Panc1 (cell line): ENCODE measurements around the gene ABHD8. TPM values are rescaled to one million over a fixed set of nuclear protein-coding genes. Genes with fewer than 3 reads are reported as not detected.

ENCODE experiments used
- ATAC-seq: fragments of 200-7000 bp; cut with Tn5 transposase; 2 replicates; pipeline ENCODE4 v1.9.1; 2020; ENCODE audit warnings: mild to moderate bottlenecking, moderate library complexity
- BruUV-seq: library from RNA; stranded (reverse); fragments of 400-500 nt; replicated peaks from 2 replicates; lab custom pipeline; 2021; lab: Mats Ljungman, UMichigan
- CTCF ChIA-PET: fragments of 300-600 bp; sonication (Branson Sonifier 250); formaldehyde crosslinking; loops from one replicate; lab custom pipeline; 2022; ENCODE audit warnings: antibody characterized with exemption; lab: Charles Lee
- POLR2A ChIA-PET: fragments of 300-600 bp; sonication (Branson Sonifier 250); formaldehyde crosslinking; loops from one replicate; lab custom pipeline; 2022; ENCODE audit warnings: antibody characterized with exemption; lab: Charles Lee
- DNase-seq: peaks from one replicate; pipeline ENCODE4 v3.0.0-alpha.2; 2010; ENCODE audit warnings: low read depth, low spot score
- H3K27ac ChIP-seq: 2 replicates; pipeline ENCODE4 v1.5.1; 2011; ENCODE audit warnings: mild to moderate bottlenecking, low read length, inconsistent platforms
- H3K27me3 ChIP-seq: fragments of 200-500 bp; sonication (Bioruptor generic); 2 replicates; pipeline ENCODE4 v1.6.0; 2014; ENCODE audit warnings: low read length, inconsistent platforms; ENCODE audit not compliant: control insufficient read depth, insufficient read depth
- H3K36me3 ChIP-seq: fragments of 200-500 bp; sonication (Bioruptor generic); 2 replicates; pipeline ENCODE4 v1.5.1; 2014; ENCODE audit warnings: inconsistent platforms, mild to moderate bottlenecking, low read length, moderate library complexity; ENCODE audit not compliant: control insufficient read depth, insufficient read depth
- H3K4me1 ChIP-seq: 2 replicates; pipeline ENCODE4 v1.5.1; 2011; ENCODE audit warnings: inconsistent platforms, mild to moderate bottlenecking, low read length, moderate library complexity; ENCODE audit not compliant: control insufficient read depth, insufficient read depth
- H3K4me3 ChIP-seq, 2 experiments: 2 replicates each; pipeline ENCODE4 v1.5.1; 2011 to 2012; ENCODE audit warnings: low read depth in 2 of 2, low read length in 2 of 2, mild to moderate bottlenecking in 2 of 2, inconsistent platforms in 1 of 2, moderate library complexity in 1 of 2
- H3K9me3 ChIP-seq: fragments of 200-500 bp; sonication (Bioruptor generic); 2 replicates; pipeline ENCODE4 v1.5.1; 2014; ENCODE audit warnings: low read depth, mild to moderate bottlenecking, inconsistent platforms, low read length, moderate library complexity; ENCODE audit not compliant: control insufficient read depth, insufficient read depth
- CTCF ChIP-seq: fragments of 450-650 bp; IDR thresholded peaks from 2 replicates; pipeline ENCODE4 v1.5.1; 2017; ENCODE audit warnings: mild to moderate bottlenecking
- POLR2AphosphoS5 ChIP-seq: IDR thresholded peaks from 2 replicates; pipeline ENCODE4 v1.6.1; 2012; ENCODE audit warnings: mild to moderate bottlenecking, low read depth, low read length, moderate library complexity
- SIN3A ChIP-seq: IDR thresholded peaks from 2 replicates; pipeline ENCODE4 v1.6.1; 2012; ENCODE audit warnings: low read depth, mild to moderate bottlenecking, low read length, moderate library complexity, borderline replicate concordance; ENCODE audit not compliant: insufficient read depth
- TCF7L2 ChIP-seq: IDR thresholded peaks from 2 replicates; pipeline ENCODE4 v1.6.1; 2011; ENCODE audit warnings: mild to moderate bottlenecking, low read depth, low read length, inconsistent platforms
- in situ Hi-C: cut with HindIII; loops from 2 replicates; pipeline ENCODE4 v1.10.0; 2016; ENCODE audit warnings: low sequenced_read_pairs, low pct_unique_long_range_greater_than_20kb
- intact Hi-C: fragments of 100-400 bp; cut with micrococcal nuclease; formaldehyde crosslinking; loops from one replicate; pipeline ENCODE4 v1.10.0; 2022; ENCODE audit not compliant: unreplicated experiment
- total RNA-seq: library from RNA; stranded (reverse); gene quantifications from one replicate; pipeline ENCODE4 v1.2.1, GENCODE V29; 2021; ENCODE audit not compliant: unreplicated experiment
- TF ChIP-seq, protein P1 (sequence below), 2 experiments: IDR thresholded peaks; 2 replicates each; pipeline ENCODE4 v1.6.1; 2011 to 2012; ENCODE audit warnings: low read depth in 2 of 2, control low read depth in 1 of 2, low read length in 1 of 2, mild to moderate bottlenecking in 1 of 2, moderate library complexity in 1 of 2; ENCODE audit not compliant: insufficient read depth in 1 of 2

ABHD8 gene
- total RNA-seq, 1 experiment from 2014 or later: 19.6 TPM

DNA sequence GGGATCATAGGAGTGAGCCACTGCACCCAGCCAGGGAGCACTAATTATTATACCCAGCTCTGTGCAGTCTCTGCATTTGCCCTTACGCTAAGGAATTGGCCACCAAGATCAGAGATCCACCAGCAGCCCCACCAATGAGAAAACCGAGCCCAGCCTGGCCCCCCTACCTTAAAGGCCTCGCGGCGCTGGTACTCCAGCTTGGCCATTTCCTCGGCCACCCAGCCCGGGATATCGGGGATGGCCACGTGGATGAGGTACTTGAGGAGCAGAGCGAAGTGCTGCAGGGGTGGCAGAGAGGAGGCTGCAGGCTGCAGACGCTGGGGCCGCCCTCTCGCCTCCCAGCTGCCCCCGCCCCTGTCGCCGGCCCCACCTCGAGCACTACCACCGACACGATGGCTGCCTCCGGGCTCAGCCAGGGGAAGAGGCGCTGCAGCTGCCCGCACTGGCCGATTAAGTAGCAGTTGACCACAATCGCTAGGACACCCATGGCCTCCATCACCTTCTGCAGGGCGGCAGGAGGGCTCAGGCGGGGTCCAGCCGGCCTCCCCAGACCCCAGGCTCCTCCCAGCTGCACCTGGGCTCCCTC, 23.9 kb upstream of the ABHD8 start:
- Histone ChIP-seq H3K4me3 (no peak overlapping the region), H3K27me3 (no peaks in the 10 kb centered on the region), H3K9me3 (no peaks in the 10 kb centered on the region), H3K27ac (no peak overlapping the region), H3K4me1 (no peaks in the 10 kb centered on the region), H3K36me3 (no peaks in the 10 kb centered on the region; the same call in 1 of the 2 replicates)
- in situ Hi-C loops (no loop called here), intact Hi-C loops (no loop called here)
- CTCF ChIA-PET: no interaction called here
- no TSS peak for BruUV-seq
- DNase-seq (no peak), ATAC-seq (no peak)
- TF ChIP-seq, protein P1, sequence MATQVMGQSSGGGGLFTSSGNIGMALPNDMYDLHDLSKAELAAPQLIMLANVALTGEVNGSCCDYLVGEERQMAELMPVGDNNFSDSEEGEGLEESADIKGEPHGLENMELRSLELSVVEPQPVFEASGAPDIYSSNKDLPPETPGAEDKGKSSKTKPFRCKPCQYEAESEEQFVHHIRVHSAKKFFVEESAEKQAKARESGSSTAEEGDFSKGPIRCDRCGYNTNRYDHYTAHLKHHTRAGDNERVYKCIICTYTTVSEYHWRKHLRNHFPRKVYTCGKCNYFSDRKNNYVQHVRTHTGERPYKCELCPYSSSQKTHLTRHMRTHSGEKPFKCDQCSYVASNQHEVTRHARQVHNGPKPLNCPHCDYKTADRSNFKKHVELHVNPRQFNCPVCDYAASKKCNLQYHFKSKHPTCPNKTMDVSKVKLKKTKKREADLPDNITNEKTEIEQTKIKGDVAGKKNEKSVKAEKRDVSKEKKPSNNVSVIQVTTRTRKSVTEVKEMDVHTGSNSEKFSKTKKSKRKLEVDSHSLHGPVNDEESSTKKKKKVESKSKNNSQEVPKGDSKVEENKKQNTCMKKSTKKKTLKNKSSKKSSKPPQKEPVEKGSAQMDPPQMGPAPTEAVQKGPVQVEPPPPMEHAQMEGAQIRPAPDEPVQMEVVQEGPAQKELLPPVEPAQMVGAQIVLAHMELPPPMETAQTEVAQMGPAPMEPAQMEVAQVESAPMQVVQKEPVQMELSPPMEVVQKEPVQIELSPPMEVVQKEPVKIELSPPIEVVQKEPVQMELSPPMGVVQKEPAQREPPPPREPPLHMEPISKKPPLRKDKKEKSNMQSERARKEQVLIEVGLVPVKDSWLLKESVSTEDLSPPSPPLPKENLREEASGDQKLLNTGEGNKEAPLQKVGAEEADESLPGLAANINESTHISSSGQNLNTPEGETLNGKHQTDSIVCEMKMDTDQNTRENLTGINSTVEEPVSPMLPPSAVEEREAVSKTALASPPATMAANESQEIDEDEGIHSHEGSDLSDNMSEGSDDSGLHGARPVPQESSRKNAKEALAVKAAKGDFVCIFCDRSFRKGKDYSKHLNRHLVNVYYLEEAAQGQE (IDR thresholded peaks at IDR 0.05; ENCODE audit: insufficient read depth in 1 of 2, low read depth in 2 of 2, low read length in 1 of 2): no peak
- TF ChIP-seq POLR2AphosphoS5 (no peak), CTCF (no peak), SIN3A (no peak), TCF7L2 (no peak)
- POLR2A ChIA-PET: no interaction called here

DNA sequence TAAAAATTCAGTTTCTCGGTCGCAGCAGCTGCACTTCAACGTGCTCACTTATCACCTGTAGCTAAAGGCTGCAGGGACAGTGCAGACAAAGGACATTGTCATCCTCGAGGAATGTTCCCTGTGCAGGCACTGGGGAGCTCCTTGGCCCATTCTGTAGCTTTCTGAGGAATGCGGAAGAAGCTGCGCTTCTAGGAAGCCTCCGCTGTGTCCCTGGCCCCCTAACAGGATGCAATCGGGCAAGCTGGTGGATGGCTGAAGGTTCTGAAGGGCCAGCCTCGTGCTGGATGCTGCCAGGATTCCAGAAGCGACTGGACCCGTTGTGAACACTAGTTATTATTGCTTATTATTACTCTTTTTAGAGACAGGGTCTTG, 23.4 kb upstream of the ABHD8 start:
- intact Hi-C loops (no loop called here), in situ Hi-C loops (no loop called here)
- no peak overlapping the region for H3K27ac ChIP-seq
- TF ChIP-seq SIN3A (no peak), TCF7L2 (no peak), CTCF (no peak), POLR2AphosphoS5 (no peak)
- TF ChIP-seq, protein P1 (IDR thresholded peaks at IDR 0.05; ENCODE audit: insufficient read depth in 1 of 2, low read depth in 2 of 2, low read length in 1 of 2): no peak
- ChIA-PET CTCF (interaction anchor here (0.6 kb wide), 1 partner anchor 16 kb away, joined by 4 read pairs; no protein-coding TSS in a partner anchor), POLR2A (no interaction called here)
- no peaks in the 10 kb centered on the region for H3K27me3 ChIP-seq
- no peak for DNase-seq
- no peaks in the 10 kb centered on the region for H3K9me3 ChIP-seq
- no peak overlapping the region for H3K4me3 ChIP-seq
- no TSS peak for BruUV-seq
- H3K36me3 ChIP-seq: no peaks in the 10 kb centered on the region; the same call in 1 of the 2 replicates
- ATAC-seq: no peak
- no peaks in the 10 kb centered on the region for H3K4me1 ChIP-seq
